HepG2 (cell line): ENCODE results near the gene COL5A1. TPM values are rescaled to one million over a fixed set of nuclear protein-coding genes. Genes with fewer than 3 reads are reported as not detected.

Experiments used
- ATAC-seq: fragments of 200-7000 bp; cut with Tn5 transposase; 3 replicates; pipeline ENCODE4 v1.9.1; 2020; ENCODE audit warnings: mild to moderate bottlenecking, moderate library complexity
- BruUV-seq: library from RNA; stranded (reverse); fragments of 400-500 nt; replicated peaks from 2 replicates; lab custom pipeline; 2021; lab: Mats Ljungman, UMichigan
- CTCF ChIA-PET: fragments of 300-600 bp; formaldehyde crosslinking; extraction: SDS; loops from one replicate; lab custom pipeline; 2021; ENCODE audit warnings: low total read pairs, inconsistent platforms, low intra/inter-chr PET ratio; lab: Yijun Ruan, JAX
- POLR2A ChIA-PET: fragments of 350-600 bp; sonication (Branson Sonifier 250); formaldehyde crosslinking; loops from one replicate; lab custom pipeline; 2020; ENCODE audit warnings: antibody characterized with exemption, inconsistent platforms; lab: Yijun Ruan, JAX
- DNase-seq: peaks from one replicate; pipeline ENCODE4 v3.0.0-alpha.2; 2015; ENCODE audit warnings: low spot score
- FAIRE-seq: peaks from 3 replicates; lab custom pipeline; 2011; peaks lifted over from hg19 to GRCh38; lab: Jason Lieb, UNC
- H2AFZ ChIP-seq: one replicate; pipeline ENCODE4 v1.6.1; 2011; ENCODE audit warnings: low read length, inconsistent platforms
- H3K27ac ChIP-seq: fragments of 300-600 bp; 3 replicates; pipeline ENCODE4 v1.8.0; 2011; ENCODE audit warnings: mixed run types, mild to moderate bottlenecking, mixed read lengths, low read length, inconsistent platforms; ENCODE audit not compliant: insufficient read depth; ENCODE audit errors: extremely low read length
- H3K27me3 ChIP-seq, 2 experiments: fragments of 200-600 bp in 1 of 2; 2 replicates in 1 of 2; 3 replicates in 1 of 2; pipeline versions ENCODE4 v1.6.0 to v1.8.0; 2011; ENCODE audit warnings: low read length in 2 of 2, mild to moderate bottlenecking in 2 of 2, moderate library complexity in 2 of 2, inconsistent platforms in 1 of 2; ENCODE audit not compliant: insufficient read depth in 2 of 2, control insufficient read depth in 1 of 2
- H3K36me3 ChIP-seq, 2 experiments: fragments of 200-600 bp in 1 of 2; replicated peaks in 1 of 2; 2 replicates in 1 of 2; 3 replicates in 1 of 2; pipeline versions ENCODE4 v1.5.1 to v1.8.0; 2011; ENCODE audit warnings: low read length in 2 of 2, inconsistent platforms in 1 of 2; ENCODE audit not compliant: insufficient read depth in 2 of 2, control insufficient read depth in 1 of 2
- H3K4me1 ChIP-seq: 2 replicates; pipeline ENCODE4 v1.5.1; 2012; ENCODE audit warnings: low read length, inconsistent platforms; ENCODE audit not compliant: insufficient read depth
- H3K4me2 ChIP-seq: 2 replicates; pipeline ENCODE4 v1.6.0; 2011; ENCODE audit warnings: low read depth, low read length, inconsistent platforms
- H3K4me3 ChIP-seq, 3 experiments: fragments of 200-600 bp in 1 of 3; sonication (generic), shearing (Covaris generic) in 1 of 3; replicated peaks in 1 of 3; 2 replicates each; pipeline ENCODE4 v1.5.1; 2011 to 2016; ENCODE audit warnings: low read length in 3 of 3, inconsistent platforms in 2 of 3, low read depth in 2 of 3, mild to moderate bottlenecking in 2 of 3, control low read depth in 1 of 3, mixed read lengths in 1 of 3; ENCODE audit not compliant: insufficient read depth in 1 of 3
- H3K79me2 ChIP-seq: one replicate; pipeline ENCODE4 v1.6.1; 2011; ENCODE audit warnings: low read length, inconsistent platforms; ENCODE audit not compliant: insufficient read depth
- H3K9ac ChIP-seq: 2 replicates; pipeline ENCODE4 v1.6.0; 2011; ENCODE audit warnings: mild to moderate bottlenecking, low read depth, low read length, inconsistent platforms; ENCODE audit not compliant: insufficient read depth
- H3K9me3 ChIP-seq: 2 replicates; pipeline ENCODE4 v1.5.1; 2012; ENCODE audit warnings: mild to moderate bottlenecking, low read length
- H4K20me1 ChIP-seq: 2 replicates; pipeline ENCODE4 v1.6.0; 2011; ENCODE audit warnings: inconsistent platforms, mild to moderate bottlenecking, low read length, moderate library complexity; ENCODE audit not compliant: insufficient read depth
- SOX13 ChIP-seq, 3 experiments: fragments of 450-650 bp in 1 of 3; sonication (generic) in 1 of 3; formaldehyde crosslinking in 1 of 3; IDR thresholded peaks in 2 of 3; conservative IDR thresholded peaks in 1 of 3; 2 replicates each; pipeline versions ENCODE4 v1.5.0 to v1.6.1; 2016 to 2020; ENCODE audit warnings: antibody characterized with exemption in 1 of 3, mild to moderate bottlenecking in 1 of 3, missing compliant biosample characterization in 1 of 3, missing genetic modification reagents in 1 of 3, moderate library complexity in 1 of 3
- TBX2 ChIP-seq: sonication (generic); formaldehyde crosslinking; IDR thresholded peaks from 2 replicates; pipeline ENCODE4 v1.5.0; 2020; ENCODE audit warnings: missing genetic modification reagents, mild to moderate bottlenecking, borderline replicate concordance
- ZFP36 ChIP-seq: fragments of 150-350 bp; IDR thresholded peaks from 2 replicates; pipeline ENCODE4 v1.6.1; 2018; ENCODE audit warnings: borderline replicate concordance, low read length, low read depth; ENCODE audit not compliant: partially characterized antibody
- ZNF225 ChIP-seq: sonication (generic); formaldehyde crosslinking; IDR thresholded peaks from 2 replicates; pipeline ENCODE4 v1.4.0; 2020; ENCODE audit warnings: mild to moderate bottlenecking, missing genetic modification reagents
- ZNF607 ChIP-seq: sonication (generic); formaldehyde crosslinking; IDR thresholded peaks from 2 replicates; pipeline ENCODE4 v1.5.1; 2020; ENCODE audit warnings: missing genetic modification reagents, mild to moderate bottlenecking, borderline replicate concordance
- ZNF883 ChIP-seq: sonication (generic); formaldehyde crosslinking; IDR thresholded peaks from 2 replicates; pipeline ENCODE4 v1.5.1; 2020; ENCODE audit warnings: mild to moderate bottlenecking, missing genetic modification reagents; ENCODE audit errors: not compliant biosample characterization
- WGBS: methylation state at CpG from one replicate; pipeline ENCODE4 v1.1.6; 2017; ENCODE audit warnings: low lambda C conversion rate; 5-methylcytosine and 5-hydroxymethylcytosine counted together
- in situ Hi-C: cut with HindIII; loops from 2 replicates; pipeline ENCODE4 v1.10.0; 2017; ENCODE audit warnings: low pct_unique_long_range_greater_than_20kb; ENCODE audit not compliant: extremely low pct_ligation_motif_present
- intact Hi-C: fragments of 100-400 bp; cut with micrococcal nuclease; formaldehyde crosslinking; loops from one replicate; pipeline ENCODE4 v1.10.0; 2022; ENCODE audit not compliant: unreplicated experiment
- polyA plus RNA-seq, 8 experiments: library from polyadenylated mRNA; depleted of rRNA in 3 of 8; stranded (reverse) in 7 of 8; unstranded in 1 of 8; fragments of >200 nt; fragmentation: Illumina TruSeq in 4 of 8; extraction: Trizol in 4 of 8; gene quantifications; 2 replicates each; pipeline versions ENCODE4 v1.2.1 to v1.2.3, GENCODE V29; 2011 to 2016; ENCODE audit warnings: low read depth in 4 of 8, missing spikeins in 1 of 8, mixed read lengths in 1 of 8; ENCODE audit not compliant: insufficient read depth in 1 of 8
- total RNA-seq, 5 experiments: library from RNA; depleted of rRNA; stranded (reverse); fragments of >200 nt; fragmentation: Illumina TruSeq; extraction: Trizol; gene quantifications; 2 replicates each; pipeline ENCODE4 v1.2.3, GENCODE V29; 2016; ENCODE audit warnings: low read depth in 1 of 5
- TF ChIP-seq, protein P1 (sequence below): sonication (generic); formaldehyde crosslinking; IDR thresholded peaks from 2 replicates; pipeline ENCODE4 v1.8.1; 2022; ENCODE audit warnings: mild to moderate bottlenecking, missing genetic modification reagents

The COL5A1 gene
- total and polyA plus RNA-seq, 2 of the 13 experiments (the other 11 are each of a cell fraction or from before 2014, with no cell fraction given), result not detected

DNA sequence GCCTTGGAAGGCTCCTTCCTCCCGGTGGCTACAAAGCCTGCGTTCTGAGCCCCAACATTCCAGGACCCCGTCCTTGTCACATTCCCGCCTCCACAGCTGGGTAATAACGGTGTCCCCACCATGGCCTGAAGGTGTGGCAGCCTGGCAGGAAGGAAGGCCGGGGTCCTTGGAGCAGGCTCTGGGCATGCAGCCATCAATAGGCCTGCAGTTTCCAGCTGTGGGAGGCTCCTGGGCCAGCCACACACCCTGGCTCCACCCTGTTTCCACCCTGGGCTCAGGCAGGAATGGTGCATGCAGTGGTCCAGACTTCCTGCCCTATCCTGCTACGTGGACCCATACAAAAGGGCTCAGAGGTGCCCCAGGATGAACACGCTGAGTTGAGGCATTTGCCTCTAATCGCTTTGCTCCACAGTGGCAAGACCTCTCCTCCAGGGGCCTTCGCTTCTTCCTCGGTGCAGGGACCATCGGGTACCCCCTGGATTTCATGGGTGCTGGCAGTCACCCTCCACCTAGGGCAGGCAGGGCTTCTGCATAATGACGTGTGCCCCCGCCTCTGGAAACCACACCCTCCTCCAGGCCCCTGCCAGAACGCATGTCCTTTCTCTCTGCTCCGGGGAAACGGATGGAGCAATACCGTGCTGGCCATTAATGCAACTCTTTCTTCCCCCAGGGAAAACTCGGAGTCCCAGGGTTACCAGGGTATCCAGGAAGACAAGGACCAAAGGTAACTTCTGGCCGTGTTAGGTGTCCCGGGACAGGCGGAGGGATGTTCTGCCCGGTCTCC lies 143.9 kb downstream of the COL5A1 start:
- DNase-seq (no peak), FAIRE-seq (no peak), ATAC-seq (no peak)
- Histone ChIP-seq H3K27me3 (peaks cover 13 to 69% of the 10 kb centered on the region in 2 experiments), H3K27ac (no peak overlapping the region), H3K4me3 (no peak overlapping the region), H2AFZ (no peak overlapping the region), H3K9ac (no peak overlapping the region), H3K4me1 (no peaks in the 10 kb centered on the region), H4K20me1 (no peaks in the 10 kb centered on the region), H3K9me3 (no peaks in the 10 kb centered on the region), H3K79me2 (no peaks in the 10 kb centered on the region), H3K4me2 (no peak overlapping the region), H3K36me3 (no peaks in the 10 kb centered on the region)
- ChIA-PET POLR2A (no interaction called here), CTCF (no interaction called here)
- intact Hi-C loops, result no loop called here
- 35% methylated on average over 4 of the region's 23 CpGs for WGBS
- BruUV-seq, result no TSS peak
- TF ChIP-seq, protein P1, sequence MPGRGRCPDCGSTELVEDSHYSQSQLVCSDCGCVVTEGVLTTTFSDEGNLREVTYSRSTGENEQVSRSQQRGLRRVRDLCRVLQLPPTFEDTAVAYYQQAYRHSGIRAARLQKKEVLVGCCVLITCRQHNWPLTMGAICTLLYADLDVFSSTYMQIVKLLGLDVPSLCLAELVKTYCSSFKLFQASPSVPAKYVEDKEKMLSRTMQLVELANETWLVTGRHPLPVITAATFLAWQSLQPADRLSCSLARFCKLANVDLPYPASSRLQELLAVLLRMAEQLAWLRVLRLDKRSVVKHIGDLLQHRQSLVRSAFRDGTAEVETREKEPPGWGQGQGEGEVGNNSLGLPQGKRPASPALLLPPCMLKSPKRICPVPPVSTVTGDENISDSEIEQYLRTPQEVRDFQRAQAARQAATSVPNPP (CRISPR knock-in tag), result no peak
- TF ChIP-seq ZNF225, result no peak
- no peak for TF ChIP-seq ZNF607 (CRISPR knock-in tag)
- no peak for TF ChIP-seq TBX2 (CRISPR knock-in tag)
- no peak for TF ChIP-seq ZFP36
- no peak for TF ChIP-seq ZNF883 (CRISPR knock-in tag)
- TF ChIP-seq SOX13 (IDR thresholded peaks at IDR 0.05), result no peak
- no peak for TF ChIP-seq SOX13 (CRISPR knock-in tag; conservative IDR thresholded peaks at IDR 0.05 in 1 of 2, IDR thresholded peaks at IDR 0.05 in 1 of 2)
- in situ Hi-C loops, result no loop called here
